ENCODE data around the gene CDH22. TPM values are rescaled to one million over a fixed set of nuclear protein-coding genes. Genes with fewer than 3 reads are reported as not detected.

The CDH22 gene
- total RNA-seq, 1 experiment from 2014 or later, result 0.11 TPM

- intact Hi-C loops (cut with micrococcal nuclease; ENCODE audit: unreplicated experiment), result no loop called here
- H3K4me1 ChIP-seq, result no peaks in the 10 kb centered on the region
- H3K9me3 Mint-ChIP-seq (ENCODE audit: unreplicated experiment), result no peaks in the 10 kb centered on the region
- no peak overlapping the region for H3K27ac Mint-ChIP-seq (ENCODE audit: unreplicated experiment)
- BruUV-seq (replicated peaks), result no TSS peak
- H3K36me3 Mint-ChIP-seq (ENCODE audit: insufficient read depth, unreplicated experiment), result no peaks in the 10 kb centered on the region
- H3K27me3 Mint-ChIP-seq (ENCODE audit: insufficient read depth, unreplicated experiment), result peaks cover 17% of the 10 kb centered on the region
- no peak overlapping the region for H3K4me3 ChIP-seq (ENCODE audit: low read depth, low read length)
- H3K36me3 ChIP-seq (ENCODE audit: control insufficient read depth, insufficient read depth, low read length), result no peaks in the 10 kb centered on the region
- H3K9me3 ChIP-seq, result no peaks in the 10 kb centered on the region
- H3K27me3 ChIP-seq (replicated peaks; ENCODE audit: control insufficient read depth, insufficient read depth, low read length), result no peaks in the 10 kb centered on the region
- no peak for TF ChIP-seq CTCF (IDR thresholded peaks at IDR 0.05; ENCODE audit: insufficient read depth in 1 of 2, low read depth in 1 of 2, low read length in 1 of 2, severe bottlenecking in 1 of 2, unreplicated experiment in 1 of 2)
- DNase-seq, result peak; percentile 84
- ChIA-PET CTCF (interaction anchor here (0.5 to 1.0 kb wide), 3 partner anchors 76 to 242 kb away, joined by 3 read pairs; no protein-coding TSS in a partner anchor), POLR2A (no interaction called here)
- no peaks in the 10 kb centered on the region for H3K4me1 Mint-ChIP-seq (ENCODE audit: low read depth, unreplicated experiment)
- no peak overlapping the region for H3K4me3 Mint-ChIP-seq (ENCODE audit: unreplicated experiment)
These were observed 77.5 kb downstream of the CDH22 start for GRCh38 chr20:46230801-46231282.

- no peak for TF ChIP-seq CTCF (IDR thresholded peaks at IDR 0.05; ENCODE audit: insufficient read depth in 1 of 2, low read depth in 1 of 2, low read length in 1 of 2, severe bottlenecking in 1 of 2, unreplicated experiment in 1 of 2)
- Mint-ChIP-seq H3K36me3 (ENCODE audit: insufficient read depth, unreplicated experiment) (no peaks in the 10 kb centered on the region), H3K4me1 (ENCODE audit: low read depth, unreplicated experiment) (no peaks in the 10 kb centered on the region), H3K27me3 (ENCODE audit: insufficient read depth, unreplicated experiment) (peaks cover 14% of the 10 kb centered on the region), H3K27ac (ENCODE audit: unreplicated experiment) (no peak overlapping the region), H3K9me3 (ENCODE audit: unreplicated experiment) (no peaks in the 10 kb centered on the region), H3K4me3 (ENCODE audit: unreplicated experiment) (no peak overlapping the region)
- intact Hi-C loops (cut with micrococcal nuclease; ENCODE audit: unreplicated experiment), result no loop called here
- no peak for DNase-seq
- H3K27me3 ChIP-seq (replicated peaks; ENCODE audit: control insufficient read depth, insufficient read depth, low read length), result no peaks in the 10 kb centered on the region
- CTCF ChIA-PET, result interaction anchor here (0.6 to 1.0 kb wide), 2 partner anchors 77 to 195 kb away, joined by 3 read pairs; no protein-coding TSS in a partner anchor
- no peaks in the 10 kb centered on the region for H3K4me1 ChIP-seq
- POLR2A ChIA-PET, result no interaction called here
- no peaks in the 10 kb centered on the region for H3K9me3 ChIP-seq
- BruUV-seq (replicated peaks), result no TSS peak
- H3K36me3 ChIP-seq (ENCODE audit: control insufficient read depth, insufficient read depth, low read length), result no peaks in the 10 kb centered on the region
- H3K4me3 ChIP-seq (ENCODE audit: low read depth, low read length), result no peak overlapping the region
These were observed 78.2 kb downstream of the CDH22 start for GRCh38 chr20:46230106-46230491.

- H3K36me3 Mint-ChIP-seq (ENCODE audit: insufficient read depth, unreplicated experiment), result no peaks in the 10 kb centered on the region
These were observed 78.7 kb downstream of the CDH22 start for GRCh38 chr20:46229478-46230105.

More at GRCh38 chr20:46229478-46230105, 78.7 kb downstream of the CDH22 start:
- Histone ChIP-seq H3K9me3 (no peaks in the 10 kb centered on the region), H3K36me3 (ENCODE audit: control insufficient read depth, insufficient read depth, low read length) (no peaks in the 10 kb centered on the region), H3K27me3 (replicated peaks; ENCODE audit: control insufficient read depth, insufficient read depth, low read length) (no peaks in the 10 kb centered on the region; the same call in 1 of the 2 replicates), H3K4me3 (ENCODE audit: low read depth, low read length) (no peak overlapping the region), H3K4me1 (no peaks in the 10 kb centered on the region)
- Mint-ChIP-seq H3K9me3 (ENCODE audit: unreplicated experiment) (no peaks in the 10 kb centered on the region), H3K4me1 (ENCODE audit: low read depth, unreplicated experiment) (no peaks in the 10 kb centered on the region), H3K4me3 (ENCODE audit: unreplicated experiment) (no peak overlapping the region), H3K27ac (ENCODE audit: unreplicated experiment) (no peak overlapping the region), H3K27me3 (ENCODE audit: insufficient read depth, unreplicated experiment) (peaks cover 15% of the 10 kb centered on the region)
- ChIA-PET POLR2A (no interaction called here), CTCF (no interaction called here)
- TF ChIP-seq CTCF (IDR thresholded peaks at IDR 0.05; ENCODE audit: insufficient read depth in 1 of 2, low read depth in 1 of 2, low read length in 1 of 2, severe bottlenecking in 1 of 2, unreplicated experiment in 1 of 2), result no peak
- BruUV-seq (replicated peaks), result no TSS peak
- DNase-seq, result no peak
- intact Hi-C loops (cut with micrococcal nuclease; ENCODE audit: unreplicated experiment), result no loop called here

Measured in Caco-2 (cell line).